GM12864 (cell line): ENCODE results near the gene MRPL52.

Experiments
- DNase-seq: peaks from one replicate; pipeline ENCODE4 v3.0.0-alpha.2; 2011; ENCODE audit warnings: low read depth
- H3K4me3 ChIP-seq: 2 replicates; pipeline ENCODE4 v1.5.1; 2011; ENCODE audit warnings: mild to moderate bottlenecking, low read depth, low read length, control low read depth
- CTCF ChIP-seq: IDR thresholded peaks from 2 replicates; pipeline ENCODE4 v1.5.1; 2011; ENCODE audit warnings: low read depth, mild to moderate bottlenecking, moderate library complexity, low read length, control low read depth, inconsistent platforms; ENCODE audit errors: missing control alignments

Gene MRPL52

GRCh38 chr14:22811722-22812121 is 18.0 kb upstream of the MRPL52 start:
- DNase-seq: no peak
- H3K4me3 ChIP-seq: no peak overlapping the region; the same call in 1 of the 2 replicates
- TF ChIP-seq CTCF: no peak

GRCh38 chr14:22812744-22813143 is 16.9 kb upstream of the MRPL52 start:
- no peak overlapping the region for H3K4me3 ChIP-seq

GRCh38 chr14:22813145-22813544 is 16.5 kb upstream of the MRPL52 start:
- no peak overlapping the region for H3K4me3 ChIP-seq
- no peak for TF ChIP-seq CTCF
- DNase-seq: no peak

More at GRCh38 chr14:22812744-22813143, 16.9 kb upstream of the MRPL52 start:
- peak; percentile 9 for TF ChIP-seq CTCF
- no peak for DNase-seq

GRCh38 chr14:22814373-22814772 is 15.3 kb upstream of the MRPL52 start:
- DNase-seq: no peak
- H3K4me3 ChIP-seq: no peak overlapping the region
- no peak for TF ChIP-seq CTCF

GRCh38 chr14:22814941-22815713 is 14.6 kb upstream of the MRPL52 start, which contains the start of gene SLC7A7:
Gene SLC7A7, minus strand, starts transcription at chr14:22815435. Its CDS starts 2,037 bp downstream, at chr14:22813398.
- no peak for TF ChIP-seq CTCF
- DNase-seq: no peak
- H3K4me3 ChIP-seq: no peak within 1 kb of the TSS

GRCh38 chr14:22819151-22819988 is 10.3 kb upstream of the MRPL52 start:
- TF ChIP-seq CTCF: no peak
- DNase-seq: no peak
- peak overlapping the region; percentile 44 for H3K4me3 ChIP-seq
